LNCaP clone FGC (cell line): ENCODE measurements around the gene LAX1.

Source experiments
- DNase-seq: peaks from one replicate; pipeline ENCODE4 v3.0.0-alpha.2; 2011; ENCODE audit warnings: low read depth
- H3K4me3 ChIP-seq: 2 replicates; pipeline ENCODE4 v1.5.1; 2011; ENCODE audit warnings: mild to moderate bottlenecking, low read depth, low read length, control low read depth
- TF ChIP-seq, protein P1 (sequence below): IDR thresholded peaks from 2 replicates; pipeline ENCODE4 v1.5.1; 2012; ENCODE audit warnings: mild to moderate bottlenecking; ENCODE audit not compliant: control insufficient read depth, insufficient read depth; ENCODE audit errors: extremely low read depth

The LAX1 gene, protein sequence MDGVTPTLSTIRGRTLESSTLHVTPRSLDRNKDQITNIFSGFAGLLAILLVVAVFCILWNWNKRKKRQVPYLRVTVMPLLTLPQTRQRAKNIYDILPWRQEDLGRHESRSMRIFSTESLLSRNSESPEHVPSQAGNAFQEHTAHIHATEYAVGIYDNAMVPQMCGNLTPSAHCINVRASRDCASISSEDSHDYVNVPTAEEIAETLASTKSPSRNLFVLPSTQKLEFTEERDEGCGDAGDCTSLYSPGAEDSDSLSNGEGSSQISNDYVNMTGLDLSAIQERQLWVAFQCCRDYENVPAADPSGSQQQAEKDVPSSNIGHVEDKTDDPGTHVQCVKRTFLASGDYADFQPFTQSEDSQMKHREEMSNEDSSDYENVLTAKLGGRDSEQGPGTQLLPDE

DNA sequence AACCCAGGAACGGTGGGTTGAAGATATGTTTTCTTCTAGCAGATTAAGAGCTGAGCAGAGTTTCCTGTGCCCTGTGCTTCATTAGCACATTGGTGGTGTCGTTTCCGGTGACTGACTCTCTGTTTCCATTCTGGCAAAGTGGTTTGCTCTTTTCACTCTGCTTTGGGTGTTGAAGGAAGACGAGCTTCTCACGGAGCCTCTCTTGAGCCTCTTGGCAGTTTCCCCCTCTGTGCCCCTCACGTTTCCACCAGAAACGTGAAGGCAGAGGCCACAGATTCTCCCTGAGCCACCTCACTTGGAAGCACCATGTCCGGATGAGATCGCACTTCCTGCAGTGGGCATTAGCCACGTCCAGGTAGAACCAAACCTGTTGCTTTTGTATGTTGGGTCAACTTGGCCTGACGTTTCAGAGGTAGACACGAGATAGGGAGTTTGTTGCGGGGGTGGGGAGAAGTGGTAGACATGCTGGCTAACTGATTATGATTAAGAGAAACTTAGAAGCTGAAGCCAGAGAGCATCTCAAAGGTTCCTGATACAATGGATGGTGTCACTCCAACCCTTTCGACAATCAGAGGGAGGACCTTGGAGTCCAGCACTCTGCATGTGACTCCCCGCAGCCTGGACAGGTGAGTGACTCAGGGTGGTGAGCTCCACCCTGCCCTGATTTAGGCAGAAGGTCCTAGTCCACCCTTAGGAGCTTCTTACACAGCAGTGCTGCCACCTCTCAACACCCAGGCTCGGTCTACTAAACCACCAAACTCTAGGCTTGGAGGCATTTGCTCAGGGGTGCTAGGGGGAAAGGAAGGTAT, at the start of gene LAX1:
Gene LAX1 (plus strand): TSS at position 155 of the 809 bp plus-strand sequence. CDS start 383 bp downstream, at position 538.
- H3K4me3 ChIP-seq, result no peak within 1 kb of the TSS
- TF ChIP-seq, protein P1, sequence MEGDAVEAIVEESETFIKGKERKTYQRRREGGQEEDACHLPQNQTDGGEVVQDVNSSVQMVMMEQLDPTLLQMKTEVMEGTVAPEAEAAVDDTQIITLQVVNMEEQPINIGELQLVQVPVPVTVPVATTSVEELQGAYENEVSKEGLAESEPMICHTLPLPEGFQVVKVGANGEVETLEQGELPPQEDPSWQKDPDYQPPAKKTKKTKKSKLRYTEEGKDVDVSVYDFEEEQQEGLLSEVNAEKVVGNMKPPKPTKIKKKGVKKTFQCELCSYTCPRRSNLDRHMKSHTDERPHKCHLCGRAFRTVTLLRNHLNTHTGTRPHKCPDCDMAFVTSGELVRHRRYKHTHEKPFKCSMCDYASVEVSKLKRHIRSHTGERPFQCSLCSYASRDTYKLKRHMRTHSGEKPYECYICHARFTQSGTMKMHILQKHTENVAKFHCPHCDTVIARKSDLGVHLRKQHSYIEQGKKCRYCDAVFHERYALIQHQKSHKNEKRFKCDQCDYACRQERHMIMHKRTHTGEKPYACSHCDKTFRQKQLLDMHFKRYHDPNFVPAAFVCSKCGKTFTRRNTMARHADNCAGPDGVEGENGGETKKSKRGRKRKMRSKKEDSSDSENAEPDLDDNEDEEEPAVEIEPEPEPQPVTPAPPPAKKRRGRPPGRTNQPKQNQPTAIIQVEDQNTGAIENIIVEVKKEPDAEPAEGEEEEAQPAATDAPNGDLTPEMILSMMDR, result no peak
- no peak for DNase-seq

- H3K4me3 ChIP-seq, result no peak overlapping the region
- DNase-seq, result no peak
- TF ChIP-seq, protein P1, result no peak
Observed at GRCh38 chr1:203717120-203717519, 47.9 kb upstream of the LAX1 start.

DNA sequence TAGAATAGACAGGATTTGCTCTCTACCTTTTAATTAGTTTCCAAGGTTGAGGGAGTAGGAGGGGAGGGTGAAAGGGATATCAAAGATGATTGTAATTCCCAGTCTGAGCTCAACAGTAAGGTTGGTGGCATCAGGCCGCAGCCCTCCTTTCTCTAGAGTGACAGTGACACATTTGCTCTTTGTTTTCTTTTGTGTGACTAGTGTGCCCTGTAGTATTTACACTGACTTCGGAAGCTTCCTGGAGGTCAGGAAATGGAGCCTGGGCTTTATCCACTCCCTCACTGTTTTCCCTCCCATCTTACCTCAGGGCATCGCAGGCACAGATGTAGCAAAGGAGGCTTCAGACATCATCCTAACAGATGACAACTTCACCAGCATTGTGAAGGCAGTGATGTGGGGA, 44.7 kb upstream of the LAX1 start:
- TF ChIP-seq, protein P1, result no peak
- DNase-seq, result no peak
- H3K4me3 ChIP-seq, result no peak overlapping the region

DNA sequence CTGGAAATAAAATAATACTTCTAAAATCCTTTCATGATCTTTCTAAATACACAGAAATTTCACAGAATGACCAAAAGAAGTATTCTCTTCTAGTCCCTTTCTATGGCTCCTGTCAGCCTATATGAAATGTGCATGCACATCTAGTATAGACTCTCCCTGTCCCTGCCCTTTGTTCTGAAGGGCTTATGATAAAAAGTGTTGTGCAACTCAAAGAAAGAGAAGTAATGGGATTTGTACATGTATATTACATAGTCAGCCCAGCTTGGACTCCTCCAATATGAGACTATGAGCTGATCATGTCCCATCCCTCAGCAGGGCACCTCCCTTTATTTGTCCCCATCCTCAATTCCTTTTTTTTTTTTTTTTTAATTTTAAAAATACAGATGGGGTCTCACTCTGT, 42.1 kb upstream of the LAX1 start:
- no peak overlapping the region for H3K4me3 ChIP-seq
- DNase-seq, result no peak
- TF ChIP-seq, protein P1, result no peak

DNA sequence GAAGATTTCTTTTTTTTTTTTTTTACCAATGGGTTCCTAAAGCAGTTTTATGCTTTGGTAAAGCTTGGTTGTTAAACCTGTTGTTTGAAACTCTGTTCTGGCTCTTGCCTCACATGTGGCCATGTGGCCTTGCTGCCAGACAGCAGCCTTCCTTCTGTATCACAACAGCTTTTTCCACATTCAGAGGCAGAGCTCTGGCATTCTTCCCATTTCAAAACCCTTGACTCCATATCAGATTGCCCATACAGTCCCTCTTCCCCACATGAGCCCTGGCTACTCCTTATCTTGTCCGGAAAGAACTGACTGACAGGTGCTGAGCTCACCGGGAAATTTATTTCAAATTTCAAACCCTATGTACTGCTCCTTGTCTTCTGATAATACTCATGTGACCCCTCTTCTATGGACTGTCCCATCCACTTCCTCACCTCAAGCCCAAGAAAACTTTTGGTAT, 38.5 kb upstream of the LAX1 start:
- TF ChIP-seq, protein P1, result no peak
- no peak for DNase-seq
- H3K4me3 ChIP-seq, result no peak overlapping the region

DNA sequence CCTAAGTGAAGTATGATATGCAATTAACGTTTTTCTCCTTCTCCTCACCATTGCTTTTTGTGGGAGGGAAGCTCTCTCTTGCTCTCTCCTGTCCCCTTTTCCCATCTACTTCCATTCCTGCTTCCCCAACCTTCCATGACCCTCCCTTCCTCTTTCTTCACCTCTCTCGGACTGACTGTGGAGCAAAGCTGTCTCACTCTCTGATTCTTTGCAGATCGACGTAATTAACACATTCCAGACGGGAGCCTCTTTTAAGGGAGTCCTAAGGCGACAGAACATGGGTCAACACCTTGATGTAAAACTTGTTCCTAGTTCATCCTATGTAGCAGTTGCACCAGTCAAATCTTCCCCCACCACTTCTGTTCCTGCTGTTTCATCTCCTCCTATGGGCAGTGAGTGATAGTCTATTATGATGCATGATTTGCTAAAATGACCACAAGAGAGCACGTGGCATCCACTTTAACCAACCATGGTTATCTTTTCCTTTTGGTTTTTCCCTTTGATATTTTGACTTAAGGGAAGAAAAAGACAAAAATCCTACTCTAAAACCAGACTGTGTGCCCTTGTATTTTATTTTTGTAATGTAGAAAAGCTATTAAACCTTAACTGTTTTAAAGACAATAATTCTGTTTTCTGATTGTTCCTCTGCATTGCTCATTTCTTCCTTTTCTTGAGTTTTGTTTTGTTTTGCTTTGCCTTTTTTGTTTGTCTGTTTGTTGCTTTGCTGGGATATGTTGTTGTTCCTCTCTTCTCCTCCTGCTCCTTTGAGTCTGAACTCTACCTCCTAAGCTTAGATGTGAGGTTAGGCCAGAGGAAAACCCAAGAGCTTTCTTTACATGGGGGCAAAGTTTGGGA, 31.7 kb upstream of the LAX1 start:
- no peak for DNase-seq
- TF ChIP-seq, protein P1, result no peak
- no peak overlapping the region for H3K4me3 ChIP-seq
